AML-193 (cell line): ENCODE results near the gene RIN3.
A peak's percentile ranks its signal among the peaks of the same experiment; 100 is the strongest.

Experiments
- DNase-seq, 2 experiments: peaks; one replicate each; lab custom pipeline; 2025; lab: John Stamatoyannopoulos, UW

The RIN3 gene

DNA sequence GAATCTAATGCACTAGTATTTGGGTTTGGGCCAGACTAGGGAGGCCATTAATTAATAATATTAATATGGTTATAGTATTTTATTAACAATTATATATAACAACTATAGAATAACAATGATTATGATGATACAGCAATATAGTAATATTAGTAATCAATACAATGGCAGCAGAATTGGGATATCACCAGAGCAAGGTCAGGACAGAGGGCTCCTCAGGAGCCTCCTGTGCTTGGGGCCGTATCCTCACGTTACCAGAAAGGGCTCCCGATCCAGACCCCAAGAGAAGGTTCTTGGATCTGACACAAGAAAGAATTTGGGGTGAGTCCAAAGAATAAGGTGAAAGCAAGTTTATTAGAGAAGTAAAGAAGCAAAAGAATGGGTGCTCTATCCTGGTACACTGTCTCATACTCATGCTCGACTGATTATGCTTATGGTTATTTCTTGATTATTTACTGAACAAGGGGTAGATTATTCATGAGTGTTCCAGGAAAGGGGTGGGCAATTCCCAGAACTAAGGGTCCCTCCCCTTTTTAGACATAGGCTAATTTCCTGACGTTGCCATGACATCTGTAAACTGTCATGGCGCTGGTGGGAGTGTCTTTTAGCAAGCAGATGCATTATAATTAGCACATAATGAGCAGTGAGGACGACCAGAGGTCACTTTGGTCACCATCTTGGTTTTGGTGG lies 61.6 kb downstream of the RIN3 start:
- DNase-seq, result no peak

DNA sequence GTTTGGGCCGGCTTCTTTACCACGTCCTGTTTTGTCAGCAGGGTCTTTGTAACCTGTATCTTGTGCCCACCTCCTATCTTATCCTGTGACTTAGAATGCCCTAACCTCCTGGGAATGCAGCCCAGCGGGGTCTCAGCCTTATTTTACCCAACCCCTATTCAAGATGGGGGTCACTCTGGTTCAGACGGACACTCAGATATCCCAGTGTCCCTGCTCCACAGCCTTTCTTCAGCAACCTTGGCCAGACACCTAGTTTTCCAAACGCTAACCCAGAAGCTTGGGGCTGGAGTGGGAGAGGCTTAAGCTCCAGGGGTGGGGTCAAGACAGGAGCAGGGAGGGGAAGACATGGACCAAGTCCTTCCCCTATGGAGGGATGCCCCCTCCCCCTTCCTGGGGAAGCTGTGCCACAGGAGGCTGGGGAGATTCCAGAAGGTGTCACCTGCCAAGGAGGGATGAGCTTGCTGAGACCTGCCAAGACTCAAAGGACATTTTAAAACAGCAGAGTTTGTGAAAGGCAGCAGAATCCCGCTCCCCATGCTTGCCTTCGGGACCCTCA lies 62.2 kb downstream of the RIN3 start:
- DNase-seq, result no peak

DNA sequence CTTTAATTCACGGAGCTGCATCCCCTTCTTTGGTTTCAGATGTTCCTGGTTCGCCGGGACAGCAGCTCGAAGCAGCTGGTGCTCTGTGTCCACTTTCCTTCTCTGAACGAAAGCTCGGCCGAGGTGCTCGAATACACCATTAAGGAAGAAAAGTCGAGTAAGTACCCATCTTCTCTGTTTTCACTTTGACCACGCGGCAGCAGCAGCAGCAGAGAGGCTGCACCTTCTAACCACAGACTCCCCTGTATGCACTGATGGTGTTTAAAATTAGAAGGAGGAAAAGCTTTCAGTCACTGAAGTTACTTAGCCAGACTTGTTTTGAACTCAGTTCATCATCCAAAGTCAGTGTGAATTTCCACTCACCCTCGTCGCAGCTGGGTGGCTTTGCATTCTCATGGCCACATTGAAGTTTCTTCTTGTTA lies 63.8 kb downstream of the RIN3 start:
- DNase-seq, result no peak

DNA sequence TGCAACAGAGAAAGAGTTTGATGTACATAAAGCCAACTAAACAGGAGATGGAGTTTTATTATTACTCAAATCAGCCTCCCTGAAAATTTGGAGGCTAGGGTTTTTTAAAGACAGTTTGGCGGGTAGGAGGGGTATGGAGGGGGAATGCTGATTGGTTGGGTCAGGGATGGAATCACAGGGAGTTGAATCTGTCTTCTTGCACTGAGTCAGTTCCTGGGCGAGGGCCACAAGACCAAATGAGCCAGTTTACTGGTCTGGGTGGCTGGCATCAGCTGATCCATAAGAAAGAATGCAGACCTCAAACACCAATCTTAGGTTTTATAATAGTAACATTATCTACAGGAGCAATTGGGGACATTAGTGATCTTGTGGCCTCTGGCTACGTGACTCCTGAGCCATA lies 64.9 kb downstream of the RIN3 start:
- no peak for DNase-seq

DNA sequence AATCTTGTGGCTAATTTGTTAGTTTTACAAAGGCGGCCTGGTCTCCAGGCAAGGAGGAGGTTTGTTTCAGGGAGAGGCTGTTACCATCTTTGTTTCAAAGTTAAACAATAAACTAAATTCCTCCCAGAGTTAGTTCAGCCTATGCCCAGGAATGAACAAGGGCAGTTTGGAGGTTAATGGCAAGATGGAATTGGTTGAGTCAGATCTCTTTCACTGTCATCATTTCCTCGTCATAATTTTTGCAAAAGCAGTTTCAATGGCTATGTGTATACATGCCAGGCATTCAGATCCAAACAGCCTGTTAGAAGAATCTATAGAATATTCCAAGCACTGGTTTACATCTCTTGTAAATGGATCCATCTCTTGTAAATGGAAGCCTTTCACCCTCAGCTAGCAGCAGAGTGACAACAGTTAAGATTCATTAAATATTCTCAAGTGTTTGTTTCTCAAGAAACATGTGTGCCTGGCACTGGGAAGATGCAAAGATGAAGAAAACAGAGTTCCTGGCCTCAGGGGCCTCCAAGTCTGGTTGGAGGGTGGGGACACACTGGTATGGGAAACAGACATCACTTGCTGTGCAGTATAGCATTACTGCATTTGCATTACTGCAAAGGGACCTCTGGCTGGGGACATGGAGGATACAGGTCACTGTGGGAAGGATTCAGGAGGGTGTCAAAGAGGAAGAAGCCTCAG lies 65.8 kb downstream of the RIN3 start:
- DNase-seq, result no peak

DNA sequence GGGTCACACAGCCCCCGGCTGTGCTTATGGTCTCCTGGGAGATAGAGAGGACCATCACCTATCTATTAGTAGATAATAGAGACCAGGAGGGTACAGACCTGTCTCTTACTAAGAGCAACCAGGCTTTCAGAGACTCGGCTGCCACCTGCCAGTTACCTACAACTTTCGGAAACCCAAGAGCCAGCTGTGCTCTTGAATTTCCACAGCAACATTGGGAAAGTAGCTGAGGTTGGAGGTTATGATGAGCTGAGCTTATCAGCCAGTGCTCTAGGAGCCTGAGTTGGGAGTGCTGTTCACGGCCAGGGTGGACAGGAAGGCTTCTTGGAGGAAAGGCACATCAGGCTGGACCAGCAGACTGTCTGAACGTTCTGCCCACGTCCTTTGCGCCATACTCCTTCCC lies 67.6 kb downstream of the RIN3 start:
- no peak for DNase-seq

DNA sequence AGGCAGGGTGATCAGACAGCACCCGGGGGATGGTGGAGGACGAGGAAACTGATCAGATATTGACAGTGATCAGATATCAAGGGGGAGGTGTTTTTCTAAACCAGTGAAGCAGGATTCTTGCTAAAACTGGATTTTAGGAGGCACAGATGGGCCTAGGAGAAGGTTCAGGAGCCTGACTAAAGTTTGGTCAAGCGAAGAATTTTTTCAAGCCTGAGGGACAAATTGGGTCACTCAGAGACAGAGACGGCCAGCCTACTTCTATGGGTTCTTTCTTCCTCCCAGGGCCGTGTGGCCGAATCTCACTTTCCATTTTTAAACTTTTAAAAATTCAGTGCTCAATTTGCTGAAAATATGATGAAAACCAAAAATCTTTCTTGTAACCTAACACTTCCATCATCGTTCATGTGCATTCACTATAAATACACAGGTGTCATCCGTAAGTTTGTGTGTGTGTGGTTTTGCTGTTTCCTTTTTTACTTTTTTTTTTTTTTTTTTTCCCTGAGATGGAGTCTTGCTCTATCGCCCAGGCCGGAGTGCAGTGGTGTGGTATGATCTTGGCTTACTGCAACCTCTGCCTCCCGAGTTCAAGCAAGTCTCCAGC lies 68.5 kb downstream of the RIN3 start:
- DNase-seq, result no peak

DNA sequence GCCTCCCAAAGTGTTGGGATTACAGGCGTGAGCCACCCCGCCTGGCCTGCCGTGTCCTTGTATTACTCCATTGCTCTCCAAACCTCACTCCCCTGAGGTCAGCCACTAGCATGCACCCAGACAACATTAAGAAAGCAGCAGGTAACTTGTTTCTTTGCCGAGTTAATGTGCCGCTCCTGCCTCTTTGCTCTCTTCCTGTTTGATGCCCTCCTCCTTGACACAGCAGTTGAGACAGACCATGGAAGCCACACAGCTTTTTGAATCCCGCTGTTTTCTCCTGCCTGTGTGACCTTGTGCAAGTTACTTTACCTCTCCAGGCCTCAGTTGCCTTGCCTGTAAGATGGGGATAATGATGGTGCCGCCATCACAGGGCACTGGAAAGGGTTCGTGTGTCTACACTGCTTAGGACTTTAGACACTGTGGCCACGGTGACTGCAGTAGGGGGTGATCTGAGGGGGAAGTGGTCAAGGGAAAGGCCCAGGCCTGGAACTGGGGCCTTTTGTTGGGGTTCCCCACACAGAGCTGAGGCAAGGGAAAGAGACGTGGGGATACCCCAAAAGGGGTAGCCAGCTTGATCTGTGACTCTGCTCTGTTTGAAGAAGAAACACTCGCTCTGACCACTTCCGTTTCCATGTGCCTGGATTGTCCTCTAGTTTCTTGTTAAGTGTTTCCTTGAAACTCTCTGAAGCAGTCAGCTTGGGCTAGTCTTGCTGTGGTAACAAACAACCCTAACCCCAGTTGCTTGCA lies 69.3 kb downstream of the RIN3 start:
- DNase-seq, result no peak

DNA sequence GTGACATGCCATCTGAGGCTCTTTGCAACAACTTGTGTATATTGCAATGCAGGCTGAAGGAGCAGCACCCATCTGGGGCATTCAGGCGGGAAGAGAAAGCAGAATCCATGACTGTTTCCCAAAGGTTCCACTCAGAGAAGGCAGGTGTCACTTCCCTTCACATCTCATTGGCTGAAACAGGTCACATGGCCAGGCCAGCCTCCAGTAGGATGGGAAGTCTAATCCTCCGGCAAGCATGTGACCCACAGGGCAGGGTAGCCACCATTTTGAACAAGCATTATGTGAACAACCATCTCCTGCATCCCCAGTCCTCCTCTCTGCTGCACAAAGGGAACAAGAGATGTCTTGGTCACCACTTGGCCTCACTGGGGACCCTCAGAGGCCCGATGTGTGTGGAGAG lies 70.6 kb downstream of the RIN3 start:
- no peak for DNase-seq

DNA sequence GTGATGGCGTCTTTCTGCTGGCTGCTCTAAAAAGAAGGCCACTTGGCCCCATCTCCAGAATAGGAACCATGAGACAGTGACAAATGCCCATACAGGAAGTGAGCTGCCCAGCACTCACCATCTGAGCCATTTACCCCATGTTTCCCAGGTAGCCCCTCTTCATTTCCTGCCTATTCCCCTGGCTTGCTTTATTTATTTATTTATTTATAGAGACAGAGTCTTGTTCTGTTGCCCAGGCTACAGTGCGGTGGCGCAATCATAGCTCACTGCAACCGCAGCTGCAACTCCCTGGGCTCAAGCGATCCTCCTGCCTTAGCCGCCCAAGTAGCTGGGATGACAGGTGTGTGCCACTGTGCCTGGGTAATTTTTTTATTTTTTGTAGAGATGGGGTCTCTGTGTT lies 71.2 kb downstream of the RIN3 start:
- peak; percentile 19 to 23 for DNase-seq

DNA sequence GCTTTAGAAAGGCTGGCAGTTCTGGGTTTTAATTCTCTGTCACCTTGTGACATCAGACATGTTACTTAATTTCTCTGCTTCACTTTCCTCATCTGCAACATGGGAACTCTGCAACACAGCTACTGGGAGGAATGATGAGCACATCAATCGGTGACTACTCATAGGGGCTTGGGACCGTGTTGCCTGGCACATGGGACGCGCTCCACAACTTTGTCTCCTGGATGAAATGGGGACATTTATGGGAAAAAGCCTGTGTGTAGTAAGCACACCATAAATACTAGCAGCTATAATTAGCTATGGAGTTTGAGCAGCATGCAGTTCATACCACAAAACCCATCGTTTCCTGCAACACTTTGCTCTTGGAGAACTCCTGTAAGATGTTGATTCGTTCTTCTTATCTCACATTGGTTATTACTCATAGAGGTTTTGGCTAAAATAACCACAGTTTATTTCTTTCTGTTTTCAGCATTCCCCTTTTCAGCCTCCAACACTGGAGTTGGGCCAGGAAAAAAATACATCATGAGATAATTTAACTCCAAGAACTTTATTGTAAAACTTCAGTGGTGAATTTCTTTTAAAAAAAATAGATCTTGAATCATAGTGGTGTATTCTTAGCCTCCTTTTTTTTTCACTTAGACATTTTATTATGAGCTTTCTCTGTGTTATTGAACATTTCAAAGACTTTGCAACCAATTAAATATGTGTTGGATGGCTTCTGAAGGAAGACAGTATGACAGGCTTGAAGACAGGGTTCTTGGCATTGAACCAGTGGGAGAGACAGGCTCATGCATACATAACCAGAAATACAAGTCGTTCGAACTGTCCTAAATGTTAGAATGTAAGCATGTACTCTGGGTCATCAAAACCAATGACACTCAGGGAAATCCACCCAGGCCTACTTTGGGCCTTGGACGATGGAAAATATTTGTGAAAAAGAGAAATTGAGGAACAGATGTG lies 72.7 kb downstream of the RIN3 start:
- peak; percentile 22 for DNase-seq

DNA sequence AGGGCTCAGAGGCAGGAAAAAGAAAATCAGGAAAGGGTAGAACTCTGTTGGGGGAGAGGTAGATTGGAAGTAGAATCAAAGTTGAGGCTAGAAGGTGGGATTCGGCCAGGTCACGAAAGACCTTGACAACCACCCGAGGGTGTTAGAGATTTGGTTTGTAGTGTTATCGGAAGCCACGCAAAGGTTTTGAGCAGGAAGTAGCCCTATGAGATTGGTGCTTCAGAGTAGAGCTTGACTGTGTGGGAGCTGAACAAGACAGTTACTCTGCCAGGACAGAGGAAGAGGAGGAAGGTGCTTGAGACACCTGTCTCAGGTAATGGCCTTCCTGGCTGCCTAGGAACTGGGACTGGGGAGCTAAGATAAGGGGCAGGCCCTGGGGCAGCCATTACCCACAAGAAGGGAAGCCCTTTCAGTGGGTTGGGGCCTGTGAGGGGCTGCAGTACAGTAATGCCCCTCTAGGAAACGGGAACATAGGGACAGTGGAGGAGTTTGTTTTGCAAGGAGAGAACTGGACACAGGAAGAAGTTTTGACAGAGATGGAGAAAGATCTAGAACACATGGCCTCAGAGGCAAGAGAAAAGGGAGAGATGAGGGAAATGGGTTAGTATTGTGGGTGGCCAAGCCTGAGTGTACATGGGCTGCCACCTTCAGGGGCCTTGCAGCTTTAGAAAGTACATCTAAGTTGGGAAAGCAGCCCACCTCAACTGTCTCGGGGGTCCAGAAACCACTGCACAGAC lies 73.5 kb downstream of the RIN3 start:
- DNase-seq, result no peak

DNA sequence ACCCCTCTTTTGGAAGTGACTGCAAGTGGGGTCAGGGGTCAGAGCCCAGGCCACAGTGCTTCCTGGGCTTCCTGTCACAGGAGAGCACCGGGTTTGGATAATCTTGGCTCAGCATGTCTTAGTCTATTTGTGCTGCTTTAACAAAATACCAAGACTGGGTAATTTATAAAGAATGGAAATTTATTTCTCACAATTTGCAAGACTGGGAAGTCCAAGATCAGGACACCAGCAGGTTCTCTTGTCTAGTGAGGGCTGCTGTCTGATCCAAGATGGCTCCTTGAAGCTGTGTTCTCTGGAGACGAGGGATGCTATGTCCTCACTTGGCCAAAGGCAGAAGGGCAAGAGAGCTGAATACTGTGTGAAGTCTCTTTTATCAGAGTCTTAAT lies 74.1 kb downstream of the RIN3 start:
- DNase-seq, result no peak

DNA sequence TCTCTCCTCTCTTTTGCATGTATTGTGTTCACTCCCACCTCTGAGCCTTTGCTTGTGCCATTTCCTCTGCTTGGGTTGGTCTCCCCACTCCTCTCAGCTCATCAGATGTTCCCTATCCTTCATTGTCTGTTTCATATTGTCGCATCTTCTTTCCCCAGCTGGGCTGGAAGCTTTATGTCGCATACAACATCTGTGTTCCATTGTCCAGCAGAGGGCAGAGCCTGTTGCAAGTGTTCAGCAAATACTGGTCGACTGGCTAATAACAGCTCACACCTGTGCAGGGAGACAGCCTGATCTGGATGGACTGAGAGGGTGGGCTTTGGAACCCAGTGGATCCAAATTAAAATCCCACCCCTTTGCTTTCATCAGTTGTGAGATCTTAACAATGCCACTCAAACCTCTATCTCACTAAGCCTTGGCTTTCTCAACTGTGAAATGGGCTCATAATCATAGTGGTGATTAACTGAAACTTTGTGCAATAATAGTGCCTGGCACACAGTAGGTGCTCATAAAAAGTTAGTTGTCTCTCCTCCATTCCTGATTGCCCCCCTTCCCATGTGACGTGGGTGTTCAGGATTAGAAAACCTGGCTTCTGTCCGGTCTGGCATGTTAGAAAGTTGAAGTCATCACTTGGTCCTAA lies 75.8 kb downstream of the RIN3 start:
- DNase-seq, result no peak

DNA sequence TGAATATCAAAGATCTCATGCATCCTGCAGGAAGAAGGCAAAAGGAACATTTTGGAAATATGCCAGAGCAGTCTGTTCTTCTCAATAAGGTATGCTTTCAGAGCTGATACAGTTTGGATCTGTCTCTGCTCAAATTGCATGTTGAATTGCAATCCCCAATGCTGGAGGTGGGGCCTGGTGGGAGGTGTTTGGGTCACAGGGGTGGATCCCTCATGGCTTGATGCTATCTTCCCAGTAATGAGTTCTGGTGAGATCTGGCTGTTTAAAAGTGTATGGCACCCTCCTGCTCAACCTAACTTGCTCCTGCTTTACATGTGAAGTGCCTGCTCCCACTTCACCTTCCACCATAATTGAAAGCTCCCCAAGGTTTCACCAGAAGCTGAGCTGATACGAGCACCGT lies 76.6 kb downstream of the RIN3 start:
- DNase-seq, result no peak

DNA sequence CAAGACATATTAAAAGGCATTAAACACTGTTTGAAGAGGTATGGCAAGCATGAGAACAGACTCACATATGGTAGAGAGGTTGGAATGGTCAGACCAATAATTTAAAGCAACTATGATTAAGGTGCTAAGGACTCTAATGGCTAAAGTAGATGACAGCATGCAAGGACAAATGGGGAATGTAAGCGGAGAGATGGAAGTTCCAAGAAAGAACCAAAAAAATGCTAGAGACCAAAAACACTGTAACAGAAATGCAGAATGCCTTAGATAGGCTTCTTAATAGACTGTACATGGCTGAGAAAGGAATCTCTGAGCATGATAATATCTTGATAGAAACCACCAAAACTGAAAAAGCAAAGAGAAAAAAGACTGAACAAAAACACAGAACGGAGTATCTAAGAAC lies 77.4 kb downstream of the RIN3 start:
- no peak for DNase-seq

DNA sequence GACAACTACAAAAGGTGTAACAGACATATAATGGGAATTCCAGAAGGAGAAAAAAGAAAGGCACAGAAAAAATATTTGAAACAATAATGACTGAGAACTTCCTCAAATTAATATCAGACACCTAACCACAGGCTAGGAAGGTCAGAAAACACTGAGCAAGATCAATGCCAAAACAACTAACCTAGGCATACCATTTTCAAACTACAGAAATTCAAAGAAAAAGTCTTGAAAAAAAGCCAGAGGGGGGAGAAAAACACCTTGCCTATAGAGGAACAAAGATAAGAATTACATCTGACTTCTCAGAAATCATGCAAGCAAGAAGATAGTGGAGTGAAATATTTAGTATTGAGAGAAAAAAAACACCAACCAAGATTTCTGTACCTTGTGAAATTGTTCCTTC lies 77.8 kb downstream of the RIN3 start:
- DNase-seq, result no peak

DNA sequence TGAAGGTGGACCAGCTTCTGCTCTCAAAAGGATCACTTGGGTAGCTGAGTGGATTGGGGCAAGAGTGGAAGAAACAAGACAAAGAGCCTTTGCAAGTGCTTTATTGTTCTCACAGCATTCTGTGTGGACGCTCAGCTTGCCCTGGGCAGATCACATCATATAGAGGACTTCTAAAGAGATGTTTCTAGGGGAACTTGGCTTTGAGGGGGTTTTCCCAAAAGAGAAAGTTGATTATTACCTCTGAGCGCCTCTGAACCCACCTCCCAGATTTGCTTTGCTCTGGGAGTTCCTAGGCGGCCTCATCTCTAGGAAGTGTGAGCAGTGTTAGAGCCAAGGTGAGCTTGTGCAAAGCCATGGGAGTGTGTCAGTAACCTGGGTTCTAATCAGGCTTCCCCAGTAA lies 81.7 kb downstream of the RIN3 start:
- DNase-seq, result no peak

DNA sequence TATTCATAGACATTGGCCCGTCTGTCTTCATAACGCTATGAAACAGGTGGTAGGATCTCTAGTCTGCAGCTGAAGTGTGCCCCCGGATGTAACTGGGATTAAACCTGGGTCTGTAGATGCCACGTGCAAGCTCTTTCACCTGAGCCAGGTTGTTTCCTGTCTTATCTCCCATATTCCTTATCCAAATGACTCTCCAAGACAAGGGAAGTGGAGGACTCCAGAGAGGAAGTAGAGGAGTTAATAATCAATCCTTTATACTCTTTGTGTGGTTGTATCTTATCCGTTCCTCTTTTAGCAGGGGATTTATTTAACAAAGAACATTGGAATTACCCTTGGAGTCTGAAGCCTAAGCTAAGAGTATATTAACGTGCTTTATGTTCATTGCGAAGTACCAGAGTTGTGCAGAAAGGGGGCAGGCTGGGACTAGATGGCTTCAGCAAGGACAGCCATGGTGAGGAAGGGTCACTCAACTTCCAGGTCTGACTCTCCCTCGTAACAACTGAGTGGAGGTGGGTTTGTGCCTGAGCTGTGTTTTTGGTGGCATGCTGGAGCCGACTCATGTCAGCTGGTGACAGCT lies 82.8 kb downstream of the RIN3 start:
- no peak for DNase-seq
